H1 (cell line): ENCODE measurements around the gene KRT6C. TPM values are rescaled to one million over a fixed set of nuclear protein-coding genes. Genes with fewer than 3 reads are reported as not detected.

Experiments
- CTCF ChIA-PET: fragments of 300-600 bp; sonication (Branson Sonifier 250); formaldehyde crosslinking; loops from one replicate; lab custom pipeline; 2021; ENCODE audit not compliant: partially characterized antibody; lab: Charles Lee
- POLR2A ChIA-PET: fragments of 300-600 bp; sonication (Branson Sonifier 250); formaldehyde crosslinking; loops from one replicate; lab custom pipeline; 2021; ENCODE audit warnings: inconsistent platforms; ENCODE audit not compliant: partially characterized antibody; lab: Charles Lee
- DNase-seq, 2 experiments: peaks; one replicate each; pipeline versions ENCODE4 v3.0.0 to v3.0.0-alpha.2; 2010 to 2022; ENCODE audit warnings: low spot score in 2 of 2, low read depth in 1 of 2, mixed read lengths in 1 of 2
- FAIRE-seq: peaks from 2 replicates; lab custom pipeline; 2011; peaks lifted over from hg19 to GRCh38; lab: Jason Lieb, UNC
- H2AFZ ChIP-seq: 2 replicates; pipeline ENCODE4 v1.8.1; 2012; ENCODE audit warnings: low read length, inconsistent platforms
- H2AK5ac ChIP-seq: 2 replicates; pipeline ENCODE4 v1.6.1; 2013; ENCODE audit warnings: low read depth, low read length
- H2BK120ac ChIP-seq: replicated peaks from 2 replicates; pipeline ENCODE3; 2013; ENCODE audit warnings: low read depth, low read length, inconsistent platforms
- H2BK12ac ChIP-seq: 2 replicates; pipeline ENCODE4 v1.6.1; 2013; ENCODE audit warnings: low read depth, low read length
- H2BK15ac ChIP-seq: 2 replicates; pipeline ENCODE4 v1.6.1; 2013; ENCODE audit warnings: low read length
- H2BK20ac ChIP-seq: 2 replicates; pipeline ENCODE4 v1.6.1; 2013; ENCODE audit warnings: low read length
- H2BK5ac ChIP-seq: 2 replicates; pipeline ENCODE4 v1.6.1; 2013; ENCODE audit warnings: low read depth, low read length
- H3K14ac ChIP-seq: 2 replicates; pipeline ENCODE4 v1.6.1; 2013; ENCODE audit warnings: inconsistent platforms; ENCODE audit not compliant: insufficient read length
- H3K18ac ChIP-seq: 2 replicates; pipeline ENCODE4 v1.6.1; 2013; ENCODE audit warnings: low read length; ENCODE audit errors: extremely low read depth
- H3K23ac ChIP-seq: 2 replicates; pipeline ENCODE4 v1.6.1; 2013; ENCODE audit warnings: inconsistent platforms; ENCODE audit not compliant: insufficient read length
- H3K23me2 ChIP-seq: 2 replicates; pipeline ENCODE4 v1.6.1; 2013; ENCODE audit warnings: low read depth, low read length
- H3K27ac ChIP-seq: 2 replicates; pipeline ENCODE4 v1.6.1; 2011; ENCODE audit warnings: low read depth, low read length, inconsistent platforms
- H3K27me3 ChIP-seq, 4 experiments: replicated peaks in 1 of 4; 1 replicate in 1 of 4; 2 replicates in 3 of 4; pipeline versions ENCODE4 v1.6.1 to v1.8.1; 2011 to 2013; ENCODE audit warnings: low read length in 3 of 4, mild to moderate bottlenecking in 3 of 4, inconsistent platforms in 2 of 4, mixed read lengths in 2 of 4, moderate library complexity in 1 of 4; ENCODE audit not compliant: control insufficient read depth in 3 of 4, insufficient read depth in 3 of 4; ENCODE audit errors: extremely low read depth in 1 of 4
- H3K36me3 ChIP-seq, 4 experiments: 2 replicates each; pipeline versions ENCODE4 v1.6.1 to v1.8.1; 2011 to 2013; ENCODE audit warnings: mild to moderate bottlenecking in 4 of 4, low read length in 3 of 4, moderate library complexity in 2 of 4, control low read depth in 1 of 4, inconsistent platforms in 1 of 4; ENCODE audit not compliant: insufficient read depth in 4 of 4, control insufficient read depth in 2 of 4
- H3K4ac ChIP-seq: replicated peaks from 2 replicates; pipeline ENCODE3; 2013; ENCODE audit warnings: low read length, low read depth, mixed read lengths, inconsistent platforms; ENCODE audit not compliant: insufficient read length
- H3K4me1 ChIP-seq, 4 experiments: replicated peaks in 1 of 4; 1 replicate in 1 of 4; 2 replicates in 3 of 4; pipeline versions ENCODE4 v1.6.1 to v1.8.1; 2011 to 2013; ENCODE audit warnings: low read length in 3 of 4, inconsistent platforms in 2 of 4, mixed read lengths in 1 of 4; ENCODE audit not compliant: insufficient read depth in 4 of 4, control insufficient read depth in 3 of 4
- H3K4me2 ChIP-seq, 2 experiments: 2 replicates each; pipeline versions ENCODE4 v1.6.1 to v1.8.1; 2011 to 2013; ENCODE audit warnings: low read depth in 2 of 2, low read length in 2 of 2, control low read depth in 1 of 2, inconsistent platforms in 1 of 2, mild to moderate bottlenecking in 1 of 2; ENCODE audit not compliant: insufficient read depth in 1 of 2
- H3K4me3 ChIP-seq, 4 experiments: fragments of 200-600, 300-600 bp in 1 of 4; sonication (generic), shearing (Covaris generic), sonication (Bioruptor Twin) in 1 of 4; 2 replicates each; pipeline versions ENCODE4 v1.5.1 to v1.8.1; 2011 to 2016; ENCODE audit warnings: low read length in 4 of 4, low read depth in 3 of 4, control low read depth in 2 of 4, inconsistent platforms in 2 of 4, mild to moderate bottlenecking in 2 of 4, mixed read lengths in 1 of 4, moderate library complexity in 1 of 4; ENCODE audit not compliant: insufficient read depth in 2 of 4; ENCODE audit errors: extremely low read depth in 1 of 4
- H3K56ac ChIP-seq: replicated peaks from 2 replicates; pipeline ENCODE3; 2013; ENCODE audit warnings: low read depth, mild to moderate bottlenecking, mixed read lengths, low read length, inconsistent platforms; ENCODE audit not compliant: insufficient read length
- H3K79me1 ChIP-seq: 2 replicates; pipeline ENCODE4 v1.6.1; 2013; ENCODE audit warnings: low read depth, low read length, control low read depth
- H3K79me2 ChIP-seq, 2 experiments: 2 replicates each; pipeline versions ENCODE4 v1.6.1 to v1.8.1; 2012 to 2013; ENCODE audit warnings: low read length in 2 of 2, mild to moderate bottlenecking in 2 of 2, inconsistent platforms in 1 of 2; ENCODE audit not compliant: insufficient read depth in 2 of 2, control insufficient read depth in 1 of 2
- H3K9ac ChIP-seq, 4 experiments: replicated peaks in 1 of 4; 1 replicate in 1 of 4; 2 replicates in 3 of 4; pipeline versions ENCODE4 v1.6.1 to v1.8.1; 2011 to 2013; ENCODE audit warnings: low read depth in 3 of 4, low read length in 3 of 4, control low read depth in 2 of 4, mild to moderate bottlenecking in 2 of 4, moderate library complexity in 2 of 4, inconsistent platforms in 1 of 4; ENCODE audit errors: extremely low read depth in 1 of 4
- H3K9me3 ChIP-seq, 2 experiments: 2 replicates each; pipeline versions ENCODE4 v1.6.1 to v1.8.1; 2012 to 2013; ENCODE audit warnings: mild to moderate bottlenecking in 2 of 2, moderate library complexity in 2 of 2, control low read depth in 1 of 2, inconsistent platforms in 1 of 2, low read depth in 1 of 2, low read length in 1 of 2, mixed read lengths in 1 of 2; ENCODE audit not compliant: insufficient read depth in 2 of 2
- H4K20me1 ChIP-seq, 2 experiments: replicated peaks in 1 of 2; 2 replicates each; pipeline versions ENCODE3 to v1.8.1; 2011 to 2013; ENCODE audit warnings: inconsistent platforms in 2 of 2, low read length in 2 of 2, mild to moderate bottlenecking in 1 of 2; ENCODE audit not compliant: insufficient read depth in 2 of 2, control insufficient read depth in 1 of 2
- H4K5ac ChIP-seq: 2 replicates; pipeline ENCODE4 v1.6.1; 2013; ENCODE audit warnings: low read length, low read depth, mixed read lengths, inconsistent platforms; ENCODE audit not compliant: insufficient read length
- H4K8ac ChIP-seq: 2 replicates; pipeline ENCODE4 v1.8.0; 2013; ENCODE audit warnings: mild to moderate bottlenecking, moderate library complexity, low read length, inconsistent platforms; ENCODE audit not compliant: insufficient read depth; ENCODE audit errors: extremely low read depth
- H4K91ac ChIP-seq: replicated peaks from 2 replicates; pipeline ENCODE3; 2013; ENCODE audit warnings: low read length, mixed read lengths, inconsistent platforms; ENCODE audit not compliant: insufficient read length
- BCL11A ChIP-seq, 2 experiments: IDR thresholded peaks; one replicate each; pipeline ENCODE4 v1.6.1; 2011; ENCODE audit warnings: low read depth in 2 of 2, low read length in 2 of 2, mild to moderate bottlenecking in 2 of 2
- GABPA ChIP-seq: IDR thresholded peaks from 2 replicates; pipeline ENCODE4 v1.6.1; 2011; ENCODE audit warnings: mild to moderate bottlenecking, low read length, moderate library complexity, borderline replicate concordance; ENCODE audit not compliant: insufficient read depth
- RAD21 ChIP-seq, 2 experiments: IDR thresholded peaks in 1 of 2; conservative IDR thresholded peaks in 1 of 2; 2 replicates each; pipeline ENCODE4 v1.6.1; 2011; ENCODE audit warnings: low read depth in 2 of 2, low read length in 2 of 2, improper control_type of control experiment in 1 of 2, inconsistent platforms in 1 of 2, mild to moderate bottlenecking in 1 of 2, moderate library complexity in 1 of 2
- SIX5 ChIP-seq: IDR thresholded peaks from 2 replicates; pipeline ENCODE4 v1.6.1; 2011; ENCODE audit warnings: mild to moderate bottlenecking, low read depth, low read length
- WGBS, 2 experiments: shearing (Covaris generic) in 1 of 2; methylation state at CpG; one replicate each; pipeline versions ENCODE4 v1.1.6 to v1.1.7; 2013 to 2015; ENCODE audit warnings: low lambda C conversion rate in 2 of 2, mixed read lengths in 2 of 2, inconsistent platforms in 1 of 2, low coverage in 1 of 2, missing lambda C conversion rate in 1 of 2; ENCODE audit not compliant: insufficient replicate concordance in 2 of 2, insufficient coverage in 1 of 2, insufficient read length in 1 of 2; ENCODE audit errors: extremely low coverage in 1 of 2, missing lambda C conversion rate in 1 of 2; 5-methylcytosine and 5-hydroxymethylcytosine counted together
- polyA plus RNA-seq, 7 experiments: library from polyadenylated mRNA; depleted of rRNA in 3 of 7; stranded (reverse) in 5 of 7; unstranded in 2 of 7; fragments of >200 nt in 5 of 7; fragments of 200-250 nt in 2 of 7; gene quantifications; 1 replicate in 5 of 7; 2 replicates in 1 of 7; 4 replicates in 1 of 7; pipeline versions ENCODE4 v1.2.1 to v1.2.3, GENCODE V29; 2011 to 2013; ENCODE audit warnings: missing spikeins in 2 of 7, mixed read lengths in 2 of 7
- total RNA-seq: library from RNA; stranded (reverse); fragmentation: NEBNext Ultra II Directional; extraction: Animal tissue kit (Norgen Biotek cat#: 25700); gene quantifications from 2 replicates; pipeline ENCODE4 v1.2.1, GENCODE V29; 2021
- TF ChIP-seq, protein P1 (sequence below), 3 experiments: IDR thresholded peaks; 1 replicate in 2 of 3; 2 replicates in 1 of 3; pipeline versions ENCODE4 v1.5.1 to v1.6.1; 2011; ENCODE audit warnings: low read length in 3 of 3, mild to moderate bottlenecking in 3 of 3, inconsistent platforms in 2 of 3, low read depth in 1 of 3, moderate library complexity in 1 of 3; ENCODE audit not compliant: insufficient read depth in 1 of 3; ENCODE audit errors: control extremely low read depth in 1 of 3
- TF ChIP-seq, protein P2 (sequence below): IDR thresholded peaks from 2 replicates; pipeline ENCODE4 v1.6.1; 2012; ENCODE audit warnings: low read length, inconsistent platforms

Gene KRT6C
- total and polyA plus RNA-seq, 2 of the 8 experiments (the other 6 are each of a cell fraction or from before 2014, with no cell fraction given) = not detected

DNA sequence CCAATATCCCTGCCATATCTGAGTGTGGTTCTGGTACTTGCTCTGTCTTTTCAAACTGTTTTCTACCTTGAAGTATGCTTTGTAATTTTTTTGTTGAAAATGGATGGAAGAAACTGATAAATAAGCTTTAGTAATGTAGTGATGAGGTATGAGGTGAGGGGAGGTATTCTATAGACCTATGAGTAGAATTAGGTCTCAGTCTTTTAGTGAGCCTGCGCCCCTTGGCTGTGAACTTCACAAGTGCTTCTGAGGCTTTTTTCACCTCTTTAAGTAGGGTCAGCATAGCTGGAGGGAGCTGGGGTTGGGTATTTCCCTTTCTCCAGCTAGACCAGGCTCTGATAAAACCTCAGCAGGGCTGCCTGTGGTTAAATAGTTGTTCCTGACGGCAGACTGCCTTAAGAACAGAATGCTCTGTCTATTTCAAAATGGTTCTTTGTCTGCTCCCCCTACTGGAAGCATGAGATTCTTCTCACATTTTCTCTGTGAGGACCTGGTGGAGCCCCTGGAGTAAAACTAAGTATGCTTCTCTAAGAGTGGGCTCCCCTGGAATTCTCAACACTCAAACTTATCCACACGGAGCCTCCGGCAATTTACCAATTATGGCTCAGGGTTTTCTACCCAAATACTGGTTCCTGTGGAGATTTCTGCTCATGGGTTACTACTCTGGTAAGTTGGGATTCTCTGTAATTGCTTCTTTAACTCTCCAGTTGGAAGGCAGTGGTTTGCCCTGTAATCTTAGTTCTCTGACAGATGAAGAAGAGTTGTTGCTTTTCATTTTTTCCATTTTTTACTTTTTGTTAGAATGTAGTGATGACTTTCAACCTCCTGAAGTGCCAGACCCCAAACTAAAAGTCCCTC, 33.5 kb upstream of the KRT6C start:
- Histone ChIP-seq H3K23me2 (no peaks in the 10 kb centered on the region; the same call in 1 of the 2 replicates), H2BK120ac (no peak overlapping the region), H3K56ac (no peak overlapping the region), H3K23ac (no peak overlapping the region), H3K79me1 (no peaks in the 10 kb centered on the region), H3K36me3 (no peaks in the 10 kb centered on the region), H2BK12ac (no peak overlapping the region), H2BK5ac (no peak overlapping the region), H3K4me2 (no peak overlapping the region), H4K8ac (no peak overlapping the region), H2AFZ (0 out of 2 replicates have a peak overlapping the region, but pooled peaks have one; percentile 62), H3K79me2 (no peaks in the 10 kb centered on the region), H3K9ac (no peak overlapping the region), H2BK15ac (no peak overlapping the region), H3K9me3 (peaks cover 2 to 6% of the 10 kb centered on the region in 2 experiments; a peak in 1 of 4 replicates), H4K20me1 (no peaks in the 10 kb centered on the region), H3K14ac (no peak overlapping the region), H3K4ac (no peak overlapping the region), H2BK20ac (no peak overlapping the region), H3K4me3 (no peak overlapping the region), H2AK5ac (no peak overlapping the region), H4K91ac (no peak overlapping the region), H4K5ac (no peak overlapping the region), H3K27me3 (no peaks in the 10 kb centered on the region), H3K18ac (no peak overlapping the region), H3K27ac (no peak overlapping the region), H3K4me1 (no peaks in the 10 kb centered on the region)
- FAIRE-seq (peak; percentile 95), DNase-seq (no peak)
- 46% methylated on average over 4 of the region's 4 CpGs; no CpG with 5 or more reads in 1 of the 2 experiments for WGBS, 2 experiments
- CTCF ChIA-PET = interaction anchor here (0.7 to 4.8 kb wide), 31 partner anchors 10 to 367 kb away, joined by 3 to 36 read pairs (median 4); partner anchors contain the start of genes KRT5, KRT6A and KRT74
- POLR2A ChIA-PET = interaction anchor here (0.6 kb wide), 1 partner anchor 16 kb away, joined by 3 read pairs; no protein-coding TSS in a partner anchor
- TF ChIP-seq GABPA (no peak), RAD21 (IDR thresholded peaks at IDR 0.05 in 1 of 2, conservative IDR thresholded peaks at IDR 0.05 in 1 of 2; ENCODE audit: low read depth in 2 of 2, low read length in 2 of 2) (peak; percentile 35 to 59), BCL11A (IDR thresholded peaks at IDR 0.05; ENCODE audit: low read depth in 2 of 2, low read length in 2 of 2) (no peak), SIX5 (no peak)
- TF ChIP-seq, protein P1, sequence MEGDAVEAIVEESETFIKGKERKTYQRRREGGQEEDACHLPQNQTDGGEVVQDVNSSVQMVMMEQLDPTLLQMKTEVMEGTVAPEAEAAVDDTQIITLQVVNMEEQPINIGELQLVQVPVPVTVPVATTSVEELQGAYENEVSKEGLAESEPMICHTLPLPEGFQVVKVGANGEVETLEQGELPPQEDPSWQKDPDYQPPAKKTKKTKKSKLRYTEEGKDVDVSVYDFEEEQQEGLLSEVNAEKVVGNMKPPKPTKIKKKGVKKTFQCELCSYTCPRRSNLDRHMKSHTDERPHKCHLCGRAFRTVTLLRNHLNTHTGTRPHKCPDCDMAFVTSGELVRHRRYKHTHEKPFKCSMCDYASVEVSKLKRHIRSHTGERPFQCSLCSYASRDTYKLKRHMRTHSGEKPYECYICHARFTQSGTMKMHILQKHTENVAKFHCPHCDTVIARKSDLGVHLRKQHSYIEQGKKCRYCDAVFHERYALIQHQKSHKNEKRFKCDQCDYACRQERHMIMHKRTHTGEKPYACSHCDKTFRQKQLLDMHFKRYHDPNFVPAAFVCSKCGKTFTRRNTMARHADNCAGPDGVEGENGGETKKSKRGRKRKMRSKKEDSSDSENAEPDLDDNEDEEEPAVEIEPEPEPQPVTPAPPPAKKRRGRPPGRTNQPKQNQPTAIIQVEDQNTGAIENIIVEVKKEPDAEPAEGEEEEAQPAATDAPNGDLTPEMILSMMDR (IDR thresholded peaks at IDR 0.05; ENCODE audit: control extremely low read depth in 1 of 3, insufficient read depth in 1 of 3, low read depth in 1 of 3, low read length in 3 of 3) = peak in 2 of 3 experiments; percentile 67 to 70; a peak in 3 of 4 replicates
- TF ChIP-seq, protein P2, sequence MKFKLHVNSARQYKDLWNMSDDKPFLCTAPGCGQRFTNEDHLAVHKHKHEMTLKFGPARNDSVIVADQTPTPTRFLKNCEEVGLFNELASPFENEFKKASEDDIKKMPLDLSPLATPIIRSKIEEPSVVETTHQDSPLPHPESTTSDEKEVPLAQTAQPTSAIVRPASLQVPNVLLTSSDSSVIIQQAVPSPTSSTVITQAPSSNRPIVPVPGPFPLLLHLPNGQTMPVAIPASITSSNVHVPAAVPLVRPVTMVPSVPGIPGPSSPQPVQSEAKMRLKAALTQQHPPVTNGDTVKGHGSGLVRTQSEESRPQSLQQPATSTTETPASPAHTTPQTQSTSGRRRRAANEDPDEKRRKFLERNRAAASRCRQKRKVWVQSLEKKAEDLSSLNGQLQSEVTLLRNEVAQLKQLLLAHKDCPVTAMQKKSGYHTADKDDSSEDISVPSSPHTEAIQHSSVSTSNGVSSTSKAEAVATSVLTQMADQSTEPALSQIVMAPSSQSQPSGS = no peak
